Rectal smooth muscle tissue (tissue), 1 donor: Measurements from ENCODE around the gene CEP350.
"Not testable (repeated sequence)": the region's sequence is repeated elsewhere in the genome, so short reads cannot be mapped to it uniquely, and the experiment has no call there.

Source experiments
- H3K27ac ChIP-seq: one replicate; pipeline ENCODE4 v1.7.0; 2013; ENCODE audit warnings: low read depth, low read length, inconsistent platforms
- H3K27me3 ChIP-seq: one replicate; pipeline ENCODE4 v1.7.0; 2013; ENCODE audit warnings: low read length; ENCODE audit not compliant: control insufficient read depth, insufficient read depth
- H3K36me3 ChIP-seq: one replicate; pipeline ENCODE4 v1.7.0; 2013; ENCODE audit warnings: low read length; ENCODE audit not compliant: control insufficient read depth, insufficient read depth
- H3K4me1 ChIP-seq: one replicate; pipeline ENCODE4 v1.7.0; 2013; ENCODE audit warnings: low read length; ENCODE audit not compliant: control insufficient read depth, insufficient read depth
- H3K4me3 ChIP-seq: one replicate; pipeline ENCODE4 v1.7.0; 2013; ENCODE audit warnings: low read length
- H3K9ac ChIP-seq: one replicate; pipeline ENCODE4 v1.7.0; 2013; ENCODE audit warnings: low read length

Gene CEP350

GRCh38 chr1:180130651-180131050, 176.0 kb downstream of the CEP350 start:
- Histone ChIP-seq H3K9ac (no peak overlapping the region), H3K4me1 (no peaks in the 10 kb centered on the region), H3K4me3 (no peak overlapping the region), H3K27me3 (no peaks in the 10 kb centered on the region), H3K36me3 (no peaks in the 10 kb centered on the region), H3K27ac (no peak overlapping the region)

GRCh38 chr1:180131510-180131909, 176.9 kb downstream of the CEP350 start:
- no peaks in the 10 kb centered on the region for H3K4me1 ChIP-seq
- no peak overlapping the region for H3K9ac ChIP-seq
- no peaks in the 10 kb centered on the region for H3K27me3 ChIP-seq
- no peak overlapping the region for H3K4me3 ChIP-seq
- no peaks in the 10 kb centered on the region for H3K36me3 ChIP-seq
- no peak overlapping the region for H3K27ac ChIP-seq

DNA sequence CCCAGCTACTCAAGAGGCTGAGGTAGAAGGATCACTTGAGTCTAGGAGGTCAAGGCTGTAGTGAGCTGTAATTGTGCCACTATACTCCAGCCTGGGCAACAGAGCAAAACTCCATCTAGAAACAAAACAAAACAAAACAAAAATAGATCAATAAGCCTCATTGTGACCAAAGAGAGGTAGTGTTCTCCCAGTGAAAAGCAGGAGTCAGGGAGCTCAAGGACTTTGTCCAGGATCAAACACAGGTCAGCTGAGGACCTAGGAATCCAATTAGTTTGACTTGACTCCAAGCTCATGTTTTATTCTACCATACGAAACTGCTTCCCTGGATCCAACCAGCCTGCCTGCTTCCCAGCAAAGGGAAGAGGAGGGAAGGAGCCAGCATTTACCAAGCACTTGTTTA, 178.6 kb downstream of the CEP350 start:
- no peak overlapping the region for H3K4me3 ChIP-seq
- no peaks in the 10 kb centered on the region for H3K27me3 ChIP-seq
- no peaks in the 10 kb centered on the region for H3K4me1 ChIP-seq
- no peak overlapping the region for H3K27ac ChIP-seq
- H3K9ac ChIP-seq: no peak overlapping the region
- no peaks in the 10 kb centered on the region for H3K36me3 ChIP-seq

DNA sequence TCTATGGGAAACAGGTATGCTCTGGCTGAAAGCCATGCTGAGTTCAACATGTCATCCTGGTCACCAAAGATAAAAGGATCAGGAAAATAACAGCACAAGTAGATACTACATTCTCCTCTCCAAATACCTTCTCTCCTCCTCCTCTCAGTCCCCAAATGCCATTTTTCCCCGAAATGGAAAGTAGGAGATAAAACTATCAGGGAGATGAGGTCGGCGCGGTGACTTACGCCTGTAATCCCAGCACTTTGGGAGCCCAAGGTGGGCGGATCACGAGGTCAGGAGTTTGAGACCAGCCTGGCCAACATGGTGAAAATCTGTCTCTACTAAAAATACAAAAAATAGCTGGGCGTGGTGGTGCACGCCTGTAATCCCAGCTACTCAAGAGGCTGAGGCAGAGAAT, 179.1 kb downstream of the CEP350 start:
- not testable (repeated sequence) for H3K9ac ChIP-seq, H3K4me1 ChIP-seq, H3K4me3 ChIP-seq, H3K36me3 ChIP-seq, H3K27ac ChIP-seq, H3K27me3 ChIP-seq

- H3K36me3 ChIP-seq: no peaks in the 10 kb centered on the region
- no peak overlapping the region for H3K4me3 ChIP-seq
- no peaks in the 10 kb centered on the region for H3K27me3 ChIP-seq
- no peak overlapping the region for H3K27ac ChIP-seq
- H3K9ac ChIP-seq: no peak overlapping the region
- no peaks in the 10 kb centered on the region for H3K4me1 ChIP-seq
These were observed 180.9 kb downstream of the CEP350 start for GRCh38 chr1:180135535-180135934.

GRCh38 chr1:180136331-180136967, 181.8 kb downstream of the CEP350 start:
- Histone ChIP-seq H3K36me3 (no peaks in the 10 kb centered on the region), H3K27ac (no peak overlapping the region), H3K27me3 (no peaks in the 10 kb centered on the region), H3K9ac (no peak overlapping the region), H3K4me3 (no peak overlapping the region), H3K4me1 (no peaks in the 10 kb centered on the region)

- Histone ChIP-seq H3K4me1 (no peaks in the 10 kb centered on the region), H3K9ac (no peak overlapping the region), H3K27me3 (no peaks in the 10 kb centered on the region), H3K4me3 (no peak overlapping the region), H3K27ac (no peak overlapping the region), H3K36me3 (no peaks in the 10 kb centered on the region)
These were observed 182.4 kb downstream of the CEP350 start for GRCh38 chr1:180136968-180137356.

GRCh38 chr1:180137776-180138175, 183.2 kb downstream of the CEP350 start:
- Histone ChIP-seq H3K27me3 (no peaks in the 10 kb centered on the region), H3K4me1 (no peaks in the 10 kb centered on the region), H3K4me3 (no peak overlapping the region), H3K9ac (no peak overlapping the region), H3K36me3 (no peaks in the 10 kb centered on the region), H3K27ac (no peak overlapping the region)

GRCh38 chr1:180141381-180141934, 186.8 kb downstream of the CEP350 start:
- no peaks in the 10 kb centered on the region for H3K27me3 ChIP-seq
- H3K27ac ChIP-seq: no peak overlapping the region
- H3K4me3 ChIP-seq: no peak overlapping the region
- H3K4me1 ChIP-seq: no peaks in the 10 kb centered on the region
- no peaks in the 10 kb centered on the region for H3K36me3 ChIP-seq
- no peak overlapping the region for H3K9ac ChIP-seq

GRCh38 chr1:180143359-180143758, 188.7 kb downstream of the CEP350 start:
- Histone ChIP-seq H3K27ac (no peak overlapping the region), H3K27me3 (no peaks in the 10 kb centered on the region), H3K36me3 (no peaks in the 10 kb centered on the region), H3K9ac (no peak overlapping the region), H3K4me3 (no peak overlapping the region), H3K4me1 (no peaks in the 10 kb centered on the region)

DNA sequence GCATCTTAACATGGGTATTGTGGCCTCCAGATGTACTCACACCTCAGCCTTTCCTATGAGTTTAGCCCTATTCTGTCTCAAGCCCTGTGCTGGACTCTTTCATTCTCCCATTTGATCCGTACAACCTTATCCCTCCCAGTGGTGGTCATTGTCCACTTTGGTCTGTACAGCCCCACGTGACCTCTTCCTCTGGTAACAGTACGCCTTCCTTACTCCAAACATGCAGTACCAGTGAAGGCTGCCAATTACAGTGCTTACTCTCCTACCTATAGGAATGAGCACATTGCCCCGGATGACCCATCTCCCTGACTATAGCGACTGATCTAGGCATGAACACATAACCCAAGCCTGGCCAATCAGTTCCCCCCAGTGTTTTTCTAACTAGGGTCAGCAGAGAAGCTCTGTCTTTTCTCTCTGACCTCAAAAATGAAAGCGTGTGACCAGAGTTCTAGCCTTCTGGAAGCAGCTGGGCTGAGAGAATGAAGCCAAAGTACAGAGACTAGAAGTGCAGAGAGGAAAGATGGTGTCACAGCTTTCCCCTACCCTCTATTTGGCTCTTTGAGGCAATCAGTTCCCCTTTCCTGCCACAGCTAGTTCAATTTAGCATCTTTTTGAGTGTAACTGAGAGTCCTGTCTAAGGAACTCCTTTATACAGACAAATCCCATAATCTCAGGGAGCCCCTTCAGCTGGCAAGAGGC, 190.2 kb downstream of the CEP350 start:
- Histone ChIP-seq H3K27ac (no peak overlapping the region), H3K4me3 (no peak overlapping the region), H3K27me3 (no peaks in the 10 kb centered on the region), H3K36me3 (no peaks in the 10 kb centered on the region), H3K4me1 (no peaks in the 10 kb centered on the region), H3K9ac (no peak overlapping the region)

DNA sequence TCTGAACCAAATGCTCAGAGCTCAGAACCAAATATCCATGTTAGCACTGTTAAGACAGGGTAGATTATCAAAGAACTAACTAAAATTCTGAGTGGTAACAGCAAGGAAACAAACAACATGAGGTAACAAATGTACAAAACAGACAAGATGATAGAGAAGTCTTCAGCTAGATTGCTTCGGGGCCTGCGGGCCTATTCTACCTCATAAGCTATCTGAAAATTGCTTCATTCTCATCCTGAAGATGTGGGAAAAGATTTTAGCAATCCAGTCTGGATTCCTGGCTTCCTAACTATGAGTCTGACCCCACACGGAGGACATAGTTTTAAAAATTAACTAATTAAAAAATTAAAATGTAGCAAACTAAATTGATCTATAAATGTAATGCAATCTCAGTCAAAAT, 190.8 kb downstream of the CEP350 start:
- Histone ChIP-seq H3K27ac (no peak overlapping the region), H3K4me3 (no peak overlapping the region), H3K27me3 (no peaks in the 10 kb centered on the region), H3K9ac (no peak overlapping the region), H3K36me3 (no peaks in the 10 kb centered on the region), H3K4me1 (no peaks in the 10 kb centered on the region)

- no peak overlapping the region for H3K4me3 ChIP-seq
- H3K27me3 ChIP-seq: no peaks in the 10 kb centered on the region
- H3K27ac ChIP-seq: no peak overlapping the region
- peaks cover 3% of the 10 kb centered on the region for H3K4me1 ChIP-seq
- H3K9ac ChIP-seq: no peak overlapping the region
- H3K36me3 ChIP-seq: no peaks in the 10 kb centered on the region
These were observed 196.4 kb downstream of the CEP350 start for GRCh38 chr1:180150982-180151381.
